Adrenal gland (tissue), 5 donors: Measurements from ENCODE around the gene ARHGEF5.
"Not testable (repeated sequence)": the region's sequence is repeated elsewhere in the genome, so short reads cannot be mapped to it uniquely, and the experiment has no call there.

Experiments used
- POLR2A ChIP-seq, 2 donors: fragments of 450-650 bp; IDR thresholded peaks; one replicate each; pipeline ENCODE4 v1.6.1; 2017; ENCODE audit warnings: antibody characterized with exemption in 2 of 2, mild to moderate bottlenecking in 2 of 2, moderate library complexity in 1 of 2
- TF ChIP-seq, protein P1 (sequence below), 6 experiments: fragments of 450-650 bp in 4 of 6; fragments of 200-600 bp in 2 of 6; sonication (generic) in 1 of 6; IDR thresholded peaks; 1 replicate in 5 of 6; 2 replicates in 1 of 6; pipeline versions ENCODE4 v1.5.1 to v1.8.0; 2016 to 2021; ENCODE audit warnings: antibody characterized with exemption in 6 of 6, mild to moderate bottlenecking in 2 of 6, moderate library complexity in 1 of 6
- donor health status: DM: no; HTN: no; CAD: no.

DNA sequence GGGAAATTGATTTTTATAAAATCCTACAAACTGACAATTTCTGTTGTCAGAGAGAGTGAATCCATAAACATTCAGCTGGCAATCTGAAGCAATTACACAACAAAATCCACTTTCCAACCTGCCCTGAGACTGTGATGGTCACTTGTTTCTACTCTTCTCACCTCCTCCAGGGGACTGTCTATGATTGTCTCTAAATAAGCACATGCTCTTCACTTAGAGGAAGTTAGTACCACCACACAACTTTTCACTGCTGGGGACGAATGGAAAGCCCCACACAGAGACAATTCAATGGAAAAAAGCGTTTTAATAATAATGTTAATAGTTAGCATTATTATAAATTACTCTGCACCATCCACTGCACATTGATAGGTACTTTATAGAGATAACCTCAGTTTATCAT is 35.7 kb upstream of the ARHGEF5 start:
- TF ChIP-seq, protein P1, sequence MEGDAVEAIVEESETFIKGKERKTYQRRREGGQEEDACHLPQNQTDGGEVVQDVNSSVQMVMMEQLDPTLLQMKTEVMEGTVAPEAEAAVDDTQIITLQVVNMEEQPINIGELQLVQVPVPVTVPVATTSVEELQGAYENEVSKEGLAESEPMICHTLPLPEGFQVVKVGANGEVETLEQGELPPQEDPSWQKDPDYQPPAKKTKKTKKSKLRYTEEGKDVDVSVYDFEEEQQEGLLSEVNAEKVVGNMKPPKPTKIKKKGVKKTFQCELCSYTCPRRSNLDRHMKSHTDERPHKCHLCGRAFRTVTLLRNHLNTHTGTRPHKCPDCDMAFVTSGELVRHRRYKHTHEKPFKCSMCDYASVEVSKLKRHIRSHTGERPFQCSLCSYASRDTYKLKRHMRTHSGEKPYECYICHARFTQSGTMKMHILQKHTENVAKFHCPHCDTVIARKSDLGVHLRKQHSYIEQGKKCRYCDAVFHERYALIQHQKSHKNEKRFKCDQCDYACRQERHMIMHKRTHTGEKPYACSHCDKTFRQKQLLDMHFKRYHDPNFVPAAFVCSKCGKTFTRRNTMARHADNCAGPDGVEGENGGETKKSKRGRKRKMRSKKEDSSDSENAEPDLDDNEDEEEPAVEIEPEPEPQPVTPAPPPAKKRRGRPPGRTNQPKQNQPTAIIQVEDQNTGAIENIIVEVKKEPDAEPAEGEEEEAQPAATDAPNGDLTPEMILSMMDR (IDR thresholded peaks at IDR 0.05), result not testable (repeated sequence)
- TF ChIP-seq POLR2A (IDR thresholded peaks at IDR 0.05), result not testable (repeated sequence)
